HCEC 1CT (cell line): ENCODE data around the gene TLE4.
"Not testable (repeated sequence)": the region's sequence is repeated elsewhere in the genome, so short reads cannot be mapped to it uniquely, and the experiment has no call there.

ENCODE experiments used
- DNase-seq: peaks from one replicate; pipeline ENCODE4 v3.0.0-alpha.2; 2017

The TLE4 gene

DNA sequence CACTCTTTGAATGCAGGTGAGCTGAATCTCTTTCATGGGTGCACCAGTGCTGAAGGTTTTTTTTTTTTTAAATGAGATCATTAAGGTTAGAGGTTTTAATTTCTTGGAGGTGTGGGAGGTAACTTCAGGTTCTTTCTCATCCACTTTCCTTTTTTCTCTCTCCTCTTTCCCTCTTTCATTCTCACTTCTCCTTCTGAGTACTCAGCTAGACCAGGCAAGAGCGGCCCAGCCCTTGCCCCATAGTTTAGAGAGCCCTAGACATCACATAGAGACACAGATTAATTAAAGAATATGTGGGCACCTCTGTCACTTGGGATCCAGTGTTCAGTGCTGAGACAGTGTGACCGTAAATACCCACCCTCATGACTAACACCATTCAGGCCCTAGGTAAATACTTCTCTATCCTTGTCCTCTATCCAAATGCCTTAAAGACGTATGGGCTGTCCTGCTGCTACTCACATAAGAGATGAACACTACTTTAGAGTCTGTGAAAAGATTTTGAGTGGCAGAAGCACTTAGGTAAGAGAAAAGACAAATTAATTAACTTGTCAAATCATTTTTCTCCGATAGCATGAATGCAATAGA, 174.1 kb downstream of the TLE4 start:
- no peak for DNase-seq

DNA sequence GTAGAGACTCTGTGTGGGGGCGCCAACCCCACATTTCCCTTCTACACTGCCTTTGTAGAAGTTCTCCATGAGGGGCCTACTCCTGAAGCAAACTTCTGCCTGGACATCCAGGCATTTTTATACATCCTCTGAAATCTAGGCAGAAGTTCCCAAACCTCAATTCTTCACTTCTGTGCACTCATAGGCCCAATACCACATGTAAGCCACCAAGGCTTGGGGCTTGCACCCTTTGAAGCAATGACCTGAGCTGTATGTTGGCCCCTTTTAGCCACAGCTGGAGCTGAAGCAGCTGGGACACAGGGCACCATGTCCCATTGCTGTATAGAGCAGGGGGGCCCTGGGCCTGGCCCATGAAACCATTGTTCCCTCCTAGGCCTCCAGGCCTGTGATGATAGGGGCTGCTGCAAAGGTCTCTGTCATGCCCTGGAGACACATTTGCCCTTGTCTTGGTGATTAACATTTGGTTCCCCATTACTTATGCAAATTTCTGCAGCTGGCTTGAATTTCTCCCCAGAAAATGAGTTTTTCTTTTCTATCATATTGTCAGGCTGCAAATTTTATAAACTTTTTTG, 180.2 kb downstream of the TLE4 start:
- DNase-seq, result not testable (repeated sequence)

DNA sequence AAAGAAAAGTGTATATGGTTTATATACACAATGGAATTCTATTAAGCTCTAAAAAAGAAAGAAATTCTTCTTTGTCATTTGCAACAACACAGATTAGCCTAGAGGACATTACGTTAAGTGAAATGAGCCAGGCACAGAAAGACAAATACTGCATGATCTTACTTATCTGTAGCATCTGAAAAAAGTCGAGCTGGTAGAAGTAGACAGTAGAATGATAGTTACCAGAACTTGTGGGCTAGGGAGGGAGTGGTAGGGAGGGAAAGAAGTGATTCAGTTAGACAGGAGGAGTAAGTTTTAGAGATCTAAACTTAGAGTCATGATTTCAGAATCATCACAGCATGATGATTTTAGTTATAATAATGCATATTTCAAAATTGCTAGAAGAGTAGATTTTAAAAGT, 184.6 kb downstream of the TLE4 start:
- DNase-seq, result no peak

DNA sequence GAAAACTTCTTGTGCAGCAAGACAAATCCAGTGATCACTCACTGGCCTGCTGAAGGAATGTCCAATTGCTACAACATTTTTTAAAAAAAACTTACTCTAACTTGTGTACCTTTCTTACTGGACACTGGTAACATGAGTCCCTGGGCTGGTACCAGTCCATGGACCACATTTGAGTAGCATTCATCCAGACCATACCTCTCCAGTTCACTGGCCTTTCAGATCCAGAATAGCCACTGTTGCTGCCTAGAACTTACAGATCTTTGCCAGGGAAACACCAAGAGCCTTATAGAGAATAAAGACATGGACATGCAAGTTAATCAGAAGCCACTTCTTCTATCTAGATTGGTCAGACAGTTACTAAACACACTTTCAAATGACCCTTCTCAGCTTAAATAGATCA, 185.3 kb downstream of the TLE4 start:
- DNase-seq, result no peak

DNA sequence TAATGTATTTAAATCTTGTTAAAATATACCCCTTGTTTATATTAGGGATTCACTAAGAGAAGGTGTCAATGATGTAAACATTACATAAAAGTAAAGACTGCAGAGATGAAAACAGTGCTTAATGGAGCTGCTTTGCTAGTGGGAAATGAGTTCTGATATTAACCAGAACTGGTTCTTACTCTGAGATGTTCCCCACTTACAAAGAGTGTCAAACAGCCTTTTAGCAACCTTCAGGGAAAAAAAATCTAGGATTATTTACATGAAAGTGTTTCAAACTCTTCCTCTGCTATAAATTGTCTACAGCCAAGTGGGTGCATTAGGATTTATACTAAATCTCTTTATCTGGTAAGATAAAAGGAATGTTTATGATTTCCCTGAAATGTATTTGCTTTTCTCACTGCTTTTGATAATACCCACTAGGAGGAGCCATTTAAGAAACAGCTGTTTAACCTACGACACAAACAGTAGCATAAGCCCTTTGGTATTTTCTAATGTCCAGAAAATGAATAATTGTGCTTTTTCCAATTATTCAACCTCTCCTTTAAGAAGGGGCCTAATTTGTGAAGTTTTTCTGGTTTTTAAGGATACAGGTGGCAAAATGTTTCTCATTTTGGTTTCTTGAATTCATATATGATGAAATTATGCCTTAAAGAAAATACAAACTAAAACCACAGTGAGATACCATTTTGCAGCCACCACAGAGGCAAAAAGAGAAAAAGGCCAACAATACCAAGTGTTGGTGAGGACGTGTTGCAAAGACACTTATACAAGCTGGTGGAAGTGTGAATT, 186.3 kb downstream of the TLE4 start:
- peak; percentile 54 for DNase-seq

DNA sequence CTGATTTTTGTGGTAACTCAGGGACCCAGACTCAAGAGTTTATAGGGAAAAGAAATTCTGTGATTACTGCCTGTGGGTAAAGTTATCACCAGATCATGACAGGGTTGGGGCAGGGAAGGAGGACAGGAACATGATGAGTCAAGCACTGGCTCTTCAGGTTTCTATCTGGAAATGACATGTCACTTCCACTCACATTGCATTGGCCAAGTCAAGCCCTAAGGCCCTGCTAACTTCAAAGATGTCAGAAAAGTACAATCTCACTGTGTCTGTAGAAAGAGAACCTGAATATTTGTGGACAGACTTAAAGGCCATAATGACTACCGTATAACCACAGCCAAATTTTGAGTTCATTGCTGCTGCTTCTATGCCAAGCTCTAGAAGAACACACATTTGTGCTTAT, 187.7 kb downstream of the TLE4 start:
- no peak for DNase-seq

DNA sequence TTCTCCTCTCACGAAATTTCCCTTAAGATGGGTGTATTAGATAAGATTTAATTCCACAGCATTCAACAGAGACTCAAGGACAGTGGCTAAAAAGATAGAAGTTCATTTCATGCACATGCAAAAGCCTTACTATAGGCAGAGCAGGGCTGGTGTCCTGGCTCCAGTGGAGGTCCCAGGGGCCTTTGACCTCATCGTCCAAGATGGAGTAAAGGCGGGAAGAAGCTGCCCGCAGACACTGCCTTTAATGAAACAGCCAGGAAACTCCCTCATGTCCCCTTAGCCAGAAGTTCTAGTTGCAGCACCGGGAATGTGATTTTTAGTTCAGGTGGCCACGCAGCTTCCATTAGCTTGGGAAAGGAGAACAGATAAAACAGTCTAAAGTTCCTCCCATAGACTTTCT, 190.3 kb downstream of the TLE4 start:
- no peak for DNase-seq

DNA sequence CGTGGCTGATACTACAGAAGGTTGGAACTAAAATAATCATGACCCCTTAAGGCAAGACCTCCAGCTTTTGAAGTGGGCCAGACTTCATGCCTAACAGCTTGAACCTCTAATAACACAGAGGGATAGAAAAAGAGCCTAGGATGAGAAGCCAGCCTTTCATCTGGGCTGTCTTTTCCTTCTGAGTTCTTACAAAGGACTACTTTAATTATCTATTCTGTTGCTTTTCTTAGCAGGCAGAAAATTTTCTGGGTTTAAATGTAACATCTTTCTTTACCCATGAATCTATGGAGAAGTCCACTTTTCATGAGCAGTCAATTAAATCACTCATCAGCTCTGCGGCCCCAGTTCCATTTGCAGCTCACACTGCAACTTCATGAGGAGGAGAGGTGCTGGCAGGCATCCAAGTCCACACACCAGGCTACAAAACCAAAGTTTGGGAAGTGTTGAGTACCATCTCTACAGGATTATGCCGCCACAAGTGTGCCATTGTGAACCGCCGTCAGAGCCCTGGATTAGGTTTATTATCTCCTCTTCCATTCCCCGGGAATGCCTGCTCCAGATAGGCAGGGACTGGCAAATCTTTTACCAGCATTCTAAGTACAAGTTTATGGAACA, 192.0 kb downstream of the TLE4 start:
- no peak for DNase-seq

DNA sequence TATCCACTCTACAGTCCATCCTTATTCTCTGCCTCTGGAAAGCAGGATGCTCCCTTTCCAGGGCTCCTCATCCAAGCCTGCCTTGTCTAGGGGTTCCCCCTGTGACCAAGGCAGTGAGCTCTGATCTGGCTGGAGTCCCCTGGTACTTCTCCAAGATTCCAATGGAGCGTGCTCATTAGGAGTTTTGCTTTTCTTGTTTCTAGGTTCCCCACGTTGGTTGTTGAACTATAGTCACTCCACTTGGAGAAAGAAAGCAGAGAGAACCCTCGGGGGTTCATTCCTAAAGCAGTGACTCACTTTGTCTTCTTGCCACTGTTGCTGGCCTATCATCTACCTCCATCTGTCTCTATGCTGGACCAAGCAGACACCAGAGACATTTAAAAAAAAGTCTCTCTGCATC, 192.6 kb downstream of the TLE4 start:
- DNase-seq, result peak; percentile 87

DNA sequence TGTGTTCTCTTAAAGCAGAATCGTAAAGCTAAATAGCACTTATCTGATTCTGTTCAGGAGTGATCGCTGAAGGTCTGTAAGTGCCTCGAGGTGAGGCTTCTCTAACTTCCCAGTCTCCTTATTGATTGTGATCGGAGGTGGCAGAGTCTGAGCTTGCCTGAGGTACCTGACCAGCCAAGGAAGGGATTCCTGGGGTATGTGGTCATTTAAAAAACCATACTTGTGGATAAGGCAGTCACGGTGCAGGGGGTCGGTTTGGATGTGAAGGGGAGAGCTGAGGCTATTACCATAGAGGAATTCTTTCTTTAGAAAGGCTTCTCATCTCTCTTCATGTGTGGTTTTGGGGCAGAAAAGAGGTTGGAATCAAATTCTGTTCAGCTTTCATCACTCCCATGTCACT, 193.7 kb downstream of the TLE4 start:
- DNase-seq, result no peak

DNA sequence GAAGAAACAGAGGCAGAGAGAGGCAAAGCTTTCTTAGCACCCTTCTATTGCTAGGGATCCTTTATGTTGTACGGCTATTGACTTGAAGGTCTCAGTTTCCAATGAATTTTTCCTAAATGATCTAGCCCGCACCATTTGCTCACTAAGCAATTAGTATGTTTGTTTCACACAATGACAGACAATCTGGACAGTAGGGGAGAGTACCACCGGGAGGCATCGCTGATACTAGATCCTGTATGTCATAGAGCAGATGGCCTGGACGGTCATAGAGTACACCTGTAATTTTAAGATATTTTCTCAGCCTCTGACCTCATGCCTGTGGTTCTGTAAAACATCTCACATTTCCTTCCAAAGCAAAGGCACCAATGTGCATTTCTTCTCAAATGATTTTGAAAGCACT, 194.3 kb downstream of the TLE4 start:
- DNase-seq, result no peak

DNA sequence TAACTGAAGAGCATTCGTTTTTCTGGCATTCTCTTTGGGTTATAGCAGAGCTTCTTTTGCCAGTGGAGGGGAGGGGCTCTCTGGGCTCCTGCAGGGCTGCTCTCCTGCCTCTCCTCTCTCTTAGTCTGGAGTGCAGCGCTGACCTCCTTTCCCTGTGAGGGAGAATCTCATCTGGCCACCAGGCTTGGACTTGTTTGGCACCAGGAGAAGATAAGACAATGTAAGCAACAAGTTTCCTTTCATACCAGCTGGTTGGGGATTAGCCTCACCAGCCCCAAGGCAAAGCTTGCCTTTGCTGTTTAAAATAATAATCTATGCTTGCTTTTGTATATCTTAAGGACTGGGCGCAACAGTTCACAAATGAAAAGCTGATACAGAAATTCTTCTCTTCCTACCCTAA, 196.4 kb downstream of the TLE4 start:
- DNase-seq, result no peak

DNA sequence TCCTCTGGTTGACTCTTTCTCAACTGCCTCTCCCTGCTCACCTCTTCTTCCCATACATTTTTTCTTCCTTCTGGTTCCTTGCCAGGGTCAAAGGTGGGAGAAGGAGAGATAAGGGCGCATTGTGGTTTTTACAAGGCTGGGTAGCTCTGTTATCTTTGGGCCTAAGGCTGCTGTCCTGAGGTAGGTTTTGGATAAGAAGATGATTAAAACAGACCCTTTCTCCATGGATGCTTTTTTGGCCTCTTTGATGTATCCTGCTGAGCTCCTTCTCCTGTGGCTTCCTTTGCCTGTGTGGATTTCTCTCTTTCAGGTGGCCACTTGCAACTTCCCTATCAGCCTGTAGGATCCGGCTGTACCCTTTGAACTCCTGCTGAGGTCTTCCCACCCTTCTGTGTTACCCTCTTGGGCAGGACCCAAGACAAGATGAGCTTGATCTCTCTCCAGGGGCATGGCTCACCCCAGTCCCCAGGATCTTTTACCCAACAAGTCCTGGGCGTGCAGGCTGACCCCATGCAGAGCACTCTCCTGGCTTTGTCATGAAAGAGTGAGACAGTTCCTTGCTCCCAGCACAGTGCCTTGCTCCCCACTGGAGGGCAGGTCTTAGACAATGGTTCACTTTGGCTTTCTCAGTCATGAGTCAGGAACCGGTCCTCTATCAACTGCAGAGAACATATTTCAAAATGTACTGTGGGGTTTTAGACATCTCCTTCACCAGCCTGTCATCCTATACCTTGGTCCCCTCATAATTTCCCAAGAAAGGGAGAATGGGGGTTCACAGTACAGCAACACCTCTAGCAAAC, 197.9 kb downstream of the TLE4 start:
- no peak for DNase-seq

DNA sequence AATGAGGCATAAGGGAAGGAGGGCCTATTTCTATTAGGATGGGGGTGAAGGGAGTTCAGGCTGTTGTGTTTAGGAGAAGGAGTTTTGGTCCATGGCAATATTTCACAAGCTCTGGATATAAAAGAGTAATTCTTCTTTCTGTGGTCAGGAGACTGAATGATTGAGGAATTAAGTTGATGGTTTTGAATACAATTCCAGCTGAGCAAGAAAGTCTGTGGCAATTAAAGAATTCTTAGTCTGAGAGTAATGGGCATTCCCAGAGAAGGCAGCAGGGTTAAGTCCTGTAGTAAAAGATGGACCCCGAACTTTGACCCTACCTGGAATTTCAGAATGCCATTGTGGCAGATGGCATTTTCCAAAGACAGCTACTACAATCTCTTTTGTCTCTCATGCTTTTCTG, 202.6 kb downstream of the TLE4 start:
- no peak for DNase-seq
